GM23338 (cell line): ENCODE measurements around the gene FBN2. TPM values are rescaled to one million over a fixed set of nuclear protein-coding genes. Genes with fewer than 3 reads are reported as not detected.

Source experiments
- ATAC-seq: fragments of 200-7000 bp; cut with Tn5 transposase; 3 replicates; pipeline ENCODE4 v1.9.1; 2020
- DNase-seq: peaks from one replicate; pipeline ENCODE4 v3.0.0-alpha.2; 2015; ENCODE audit warnings: low spot score
- H2AFZ ChIP-seq: fragments of 200-600 bp; sonication (generic); 2 replicates; pipeline ENCODE4 v1.8.0; 2016; ENCODE audit warnings: antibody characterized with exemption, mild to moderate bottlenecking, moderate library complexity
- H3F3A ChIP-seq: fragments of 200-600 bp; sonication (generic); replicated peaks from 2 replicates; pipeline ENCODE4 v1.8.0; 2017; ENCODE audit warnings: antibody characterized with exemption, mixed run types, low read depth
- H3K27ac ChIP-seq: fragments of 200-600 bp; sonication (generic); 2 replicates; pipeline ENCODE4 v1.6.1; 2016; ENCODE audit warnings: low read depth
- H3K27me3 ChIP-seq: fragments of 200-600 bp; sonication (generic); 2 replicates; pipeline ENCODE4 v1.8.0; 2016; ENCODE audit warnings: mild to moderate bottlenecking, mixed run types, moderate library complexity; ENCODE audit not compliant: insufficient read depth
- H3K36me3 ChIP-seq: fragments of 200-600 bp; sonication (generic); 2 replicates; pipeline ENCODE4 v1.8.0; 2016; ENCODE audit warnings: mild to moderate bottlenecking; ENCODE audit not compliant: insufficient read depth
- H3K4me1 ChIP-seq: fragments of 200-600 bp; sonication (generic); 2 replicates; pipeline ENCODE4 v1.8.0; 2016; ENCODE audit warnings: mild to moderate bottlenecking, moderate library complexity; ENCODE audit not compliant: insufficient read depth
- H3K4me2 ChIP-seq: fragments of 200-600 bp; sonication (generic); 2 replicates; pipeline ENCODE4 v1.7.1; 2017; ENCODE audit warnings: mixed run types
- H3K4me3 ChIP-seq: fragments of 200-600 bp; sonication (generic); 2 replicates; pipeline ENCODE4 v1.6.1; 2016; ENCODE audit warnings: mixed run types
- H3K79me2 ChIP-seq: fragments of 200-600 bp; sonication (generic); replicated peaks from 2 replicates; pipeline ENCODE4 v1.8.0; 2017; ENCODE audit warnings: mild to moderate bottlenecking; ENCODE audit not compliant: insufficient read depth
- H3K9me2 ChIP-seq: fragments of 200-600 bp; sonication (generic); 2 replicates; pipeline ENCODE4 v1.8.0; 2017; ENCODE audit not compliant: insufficient read depth
- H4K20me1 ChIP-seq: fragments of 200-600 bp; sonication (generic); replicated peaks from 2 replicates; pipeline ENCODE4 v1.8.0; 2017; ENCODE audit warnings: mild to moderate bottlenecking; ENCODE audit not compliant: insufficient read depth
- H3K27ac Mint-ChIP-seq: 2 replicates; pipeline ENCODE4 v1.8.0; 2020; ENCODE audit warnings: inconsistent platforms, mild to moderate bottlenecking, moderate library complexity, mixed read lengths
- H3K27me3 Mint-ChIP-seq: 3 replicates; pipeline ENCODE4 v1.8.0; 2022; ENCODE audit warnings: low read depth, mild to moderate bottlenecking, moderate library complexity, mixed read lengths, inconsistent platforms; ENCODE audit not compliant: insufficient read depth, poor library complexity
- H3K36me3 Mint-ChIP-seq: 3 replicates; pipeline ENCODE4 v1.8.0; 2021; ENCODE audit warnings: low read depth, mild to moderate bottlenecking, inconsistent platforms, moderate library complexity, mixed read lengths
- H3K4me1 Mint-ChIP-seq: 3 replicates; pipeline ENCODE4 v1.8.0; 2020; ENCODE audit warnings: mild to moderate bottlenecking, inconsistent platforms, mixed read lengths
- H3K4me3 Mint-ChIP-seq: 3 replicates; pipeline ENCODE4 v1.8.0; 2021; ENCODE audit warnings: moderate library complexity, mild to moderate bottlenecking, inconsistent platforms, mixed read lengths
- H3K9me3 Mint-ChIP-seq: 3 replicates; pipeline ENCODE4 v1.8.0; 2020; ENCODE audit warnings: moderate library complexity, mild to moderate bottlenecking, inconsistent platforms, mixed read lengths
- EZH2phosphoT487 ChIP-seq: fragments of 200-600 bp; sonication (generic); IDR thresholded peaks from one replicate; pipeline ENCODE4 v1.8.1; 2018; ENCODE audit warnings: antibody characterized with exemption; ENCODE audit not compliant: unreplicated experiment
- JUNB ChIP-seq: IDR thresholded peaks from one replicate; pipeline ENCODE4 v1.6.1; 2016; ENCODE audit warnings: antibody characterized with exemption; ENCODE audit not compliant: unreplicated experiment
- POLR2AphosphoS5 ChIP-seq: IDR thresholded peaks from 2 replicates; pipeline ENCODE4 v1.6.1; 2016; ENCODE audit warnings: antibody characterized with exemption, low read depth
- STAT1 ChIP-seq: IDR thresholded peaks from one replicate; pipeline ENCODE4 v1.6.1; 2016; ENCODE audit warnings: antibody characterized with exemption; ENCODE audit not compliant: unreplicated experiment
- ZNF114 ChIP-seq: fragments of 250-450 bp; sonication (Bioruptor Pico); IDR thresholded peaks from 2 replicates; pipeline ENCODE4 v1.5.0; 2020; ENCODE audit warnings: mild to moderate bottlenecking, moderate library complexity
- ZNF331 ChIP-seq: fragments of 250-450 bp; sonication (Bioruptor Pico); IDR thresholded peaks from 2 replicates; pipeline ENCODE4 v1.5.0; 2020; ENCODE audit warnings: low read depth, mild to moderate bottlenecking, moderate library complexity
- ZNF462 ChIP-seq: fragments of 250-450 bp; sonication (Bioruptor Pico); IDR thresholded peaks from 2 replicates; pipeline ENCODE4 v1.5.0; 2020; ENCODE audit warnings: mild to moderate bottlenecking, moderate library complexity
- polyA plus RNA-seq: library from polyadenylated mRNA; unstranded; fragments of >200 nt; fragmentation: Nextera tagmentation; extraction: Ambion mirVana; gene quantifications from 2 replicates; pipeline ENCODE4 v1.2.1, GENCODE V29; 2016
- total RNA-seq: library from RNA; depleted of rRNA; stranded (reverse); fragments of >200 nt; shearing (Covaris generic); gene quantifications from 2 replicates; pipeline ENCODE4 v1.2.3, GENCODE V29; 2014

The FBN2 gene
- total and polyA plus RNA-seq, 2 experiments from 2014 or later: 2.6 to 13.6 TPM

- TF ChIP-seq STAT1: no peak
Observed at GRCh38 chr5:128303593-128303992, 234.5 kb downstream of the FBN2 start (continued).

GRCh38 chr5:128300181-128300580, 237.9 kb downstream of the FBN2 start:
- Histone ChIP-seq H2AFZ (no peak overlapping the region), H4K20me1 (no peaks in the 10 kb centered on the region), H3K27ac (no peak overlapping the region), H3K79me2 (no peaks in the 10 kb centered on the region), H3K27me3 (no peaks in the 10 kb centered on the region), H3K4me2 (no peak overlapping the region), H3F3A (no peaks in the 10 kb centered on the region), H3K9me2 (no peaks in the 10 kb centered on the region), H3K4me3 (no peak overlapping the region), H3K4me1 (0 out of 2 replicates have a peak, but pooled peaks cover 7% of the 10 kb centered on the region), H3K36me3 (0 out of 2 replicates have a peak, but pooled peaks cover 5% of the 10 kb centered on the region)
- TF ChIP-seq ZNF331 (CRISPR knock-in tag): no peak
- peaks cover 13% of the 10 kb centered on the region for H3K9me3 Mint-ChIP-seq
- no peak overlapping the region for H3K4me3 Mint-ChIP-seq
- H3K27ac Mint-ChIP-seq: no peak overlapping the region
- no peaks in the 10 kb centered on the region for H3K27me3 Mint-ChIP-seq
- no peak for ATAC-seq
- H3K4me1 Mint-ChIP-seq: peaks cover 14% of the 10 kb centered on the region
- peaks cover 37% of the 10 kb centered on the region for H3K36me3 Mint-ChIP-seq
- no peak for DNase-seq

- Mint-ChIP-seq H3K27ac (no peak overlapping the region), H3K4me3 (no peak overlapping the region), H3K9me3 (no peaks in the 10 kb centered on the region), H3K4me1 (no peaks in the 10 kb centered on the region), H3K27me3 (no peaks in the 10 kb centered on the region), H3K36me3 (peaks cover 12% of the 10 kb centered on the region; the same call in 2 of the 3 replicates)
- Histone ChIP-seq H3K4me1 (no peaks in the 10 kb centered on the region), H3F3A (no peaks in the 10 kb centered on the region), H2AFZ (no peak overlapping the region), H3K27me3 (no peaks in the 10 kb centered on the region), H3K9me2 (no peaks in the 10 kb centered on the region), H3K4me3 (no peak overlapping the region), H3K4me2 (no peak overlapping the region), H3K27ac (no peak overlapping the region), H3K79me2 (no peaks in the 10 kb centered on the region), H3K36me3 (no peaks in the 10 kb centered on the region), H4K20me1 (no peaks in the 10 kb centered on the region)
- ATAC-seq (no peak), DNase-seq (no peak)
- TF ChIP-seq EZH2phosphoT487 (no peak), ZNF114 (CRISPR knock-in tag) (no peak)
Observed at GRCh38 chr5:128290152-128290858, 247.7 kb downstream of the FBN2 start.

GRCh38 chr5:128287740-128288139, 250.3 kb downstream of the FBN2 start:
- no peak for DNase-seq
- Mint-ChIP-seq H3K27me3 (no peaks in the 10 kb centered on the region), H3K4me3 (no peak overlapping the region), H3K4me1 (no peaks in the 10 kb centered on the region), H3K27ac (no peak overlapping the region), H3K9me3 (no peaks in the 10 kb centered on the region), H3K36me3 (peaks cover 6% of the 10 kb centered on the region; the same call in 1 of the 3 replicates)
- no peak overlapping the region for H3K27ac ChIP-seq
- no peak for ATAC-seq
- no peaks in the 10 kb centered on the region for H3K36me3 ChIP-seq
- no peaks in the 10 kb centered on the region for H3F3A ChIP-seq
- H3K27me3 ChIP-seq: no peaks in the 10 kb centered on the region
- no peaks in the 10 kb centered on the region for H3K9me2 ChIP-seq
- H2AFZ ChIP-seq: no peak overlapping the region
- no peak overlapping the region for H3K4me2 ChIP-seq
- no peaks in the 10 kb centered on the region for H3K4me1 ChIP-seq
- no peak overlapping the region for H3K4me3 ChIP-seq
- H4K20me1 ChIP-seq: no peaks in the 10 kb centered on the region
- H3K79me2 ChIP-seq: no peaks in the 10 kb centered on the region
- TF ChIP-seq JUNB (no peak), ZNF462 (CRISPR knock-in tag) (no peak), POLR2AphosphoS5 (no peak)
